Kidney glomerular epithelial cell (primary cell): ENCODE results near the gene SYNM.

Experiments
- DNase-seq: peaks from one replicate; lab custom pipeline; 2025; lab: John Stamatoyannopoulos, UW

SYNM gene

GRCh38 chr15:99141943-99142342, 37.1 kb downstream of the SYNM start:
- no peak for DNase-seq

- DNase-seq = no peak
These were observed 37.7 kb downstream of the SYNM start for GRCh38 chr15:99142562-99142961.

GRCh38 chr15:99143242-99143641, 38.4 kb downstream of the SYNM start:
- no peak for DNase-seq

- no peak for DNase-seq
These were observed 39.1 kb downstream of the SYNM start for GRCh38 chr15:99143655-99144610.

- no peak for DNase-seq
These were observed 40.1 kb downstream of the SYNM start for GRCh38 chr15:99145005-99145404.

- no peak for DNase-seq
These were observed 40.9 kb downstream of the SYNM start for GRCh38 chr15:99145778-99146177.

- DNase-seq = no peak
These were observed 41.8 kb downstream of the SYNM start for GRCh38 chr15:99146661-99147060.

- DNase-seq = no peak
These were observed 44.0 kb downstream of the SYNM start for GRCh38 chr15:99148851-99149276.

GRCh38 chr15:99149366-99149765, 44.5 kb downstream of the SYNM start:
- DNase-seq = no peak

- no peak for DNase-seq
These were observed 46.3 kb downstream of the SYNM start for GRCh38 chr15:99151156-99151555.

GRCh38 chr15:99153026-99153535, 48.2 kb downstream of the SYNM start:
- no peak for DNase-seq

- no peak for DNase-seq
These were observed 49.4 kb downstream of the SYNM start for GRCh38 chr15:99154271-99154670.

GRCh38 chr15:99155961-99156443, 51.1 kb downstream of the SYNM start:
- no peak for DNase-seq

GRCh38 chr15:99157456-99157855, 52.6 kb downstream of the SYNM start:
- DNase-seq = no peak

- peak; percentile 15 for DNase-seq
These were observed 53.9 kb downstream of the SYNM start for GRCh38 chr15:99158626-99159412.

GRCh38 chr15:99163271-99164062, 58.6 kb downstream of the SYNM start:
- no peak for DNase-seq

- DNase-seq = no peak
These were observed 59.2 kb downstream of the SYNM start for GRCh38 chr15:99164119-99164518.

- no peak for DNase-seq
These were observed 60.3 kb downstream of the SYNM start for GRCh38 chr15:99165020-99165790.

GRCh38 chr15:99165956-99166689, 61.2 kb downstream of the SYNM start:
- no peak for DNase-seq

- no peak for DNase-seq
These were observed 62.3 kb downstream of the SYNM start for GRCh38 chr15:99167201-99167600.
